ENCODE measurements around the gene TMEM229B. TPM values are rescaled to one million over a fixed set of nuclear protein-coding genes. Genes with fewer than 3 reads are reported as not detected.

TMEM229B gene
- total RNA-seq, 1 donor, result 8.2 TPM

DNA sequence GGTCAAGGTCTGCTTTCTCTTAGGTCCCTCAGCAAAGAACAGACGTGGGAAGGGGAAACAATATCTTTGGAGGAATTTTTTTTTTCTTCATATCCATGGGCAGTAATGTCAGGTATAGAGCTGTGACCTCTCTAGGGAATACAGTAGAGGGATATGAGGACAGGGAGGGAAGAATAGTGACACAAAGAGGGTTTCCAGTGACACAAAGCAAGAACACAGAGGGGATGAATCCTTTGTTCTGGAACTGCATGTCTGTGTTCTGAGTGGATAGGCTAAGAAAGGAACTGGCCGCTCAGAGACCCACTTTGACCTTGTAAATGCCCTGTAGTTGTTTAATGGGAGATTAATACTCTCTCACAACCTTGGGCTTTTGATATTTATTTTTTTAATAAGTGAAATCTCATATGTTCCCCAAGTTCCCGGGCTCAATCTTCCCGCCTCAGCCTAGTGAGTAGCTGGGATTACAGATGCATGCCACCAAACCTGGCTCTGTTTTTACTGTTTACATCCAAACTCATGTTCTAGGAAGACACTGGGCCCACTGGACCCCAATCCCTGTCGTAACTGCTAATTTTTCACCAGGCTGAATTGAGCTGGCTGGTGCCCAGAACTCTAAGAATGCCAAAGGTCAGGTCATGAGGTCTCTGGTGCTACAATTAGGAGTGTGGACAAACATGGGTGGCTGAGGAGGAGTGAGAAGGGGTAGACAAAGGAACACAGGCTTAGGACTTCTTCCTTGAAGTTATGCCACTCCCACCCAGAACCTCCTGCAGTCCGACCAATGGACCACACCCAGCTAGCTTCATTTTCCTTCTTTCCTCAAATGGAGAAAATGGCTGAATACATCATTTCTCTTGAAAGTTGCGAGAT is 35.5 kb upstream of the TMEM229B start:
- H3K9me3 ChIP-seq (ENCODE audit: low read depth, low read length), result no peaks in the 10 kb centered on the region
- H3K4me3 ChIP-seq (ENCODE audit: low read length), result no peak overlapping the region
- peaks cover 23% of the 10 kb centered on the region for H3K27me3 ChIP-seq (ENCODE audit: insufficient read depth, low read length)
- peaks cover 6% of the 10 kb centered on the region for H3K4me1 ChIP-seq (ENCODE audit: insufficient read depth, low read length)

DNA sequence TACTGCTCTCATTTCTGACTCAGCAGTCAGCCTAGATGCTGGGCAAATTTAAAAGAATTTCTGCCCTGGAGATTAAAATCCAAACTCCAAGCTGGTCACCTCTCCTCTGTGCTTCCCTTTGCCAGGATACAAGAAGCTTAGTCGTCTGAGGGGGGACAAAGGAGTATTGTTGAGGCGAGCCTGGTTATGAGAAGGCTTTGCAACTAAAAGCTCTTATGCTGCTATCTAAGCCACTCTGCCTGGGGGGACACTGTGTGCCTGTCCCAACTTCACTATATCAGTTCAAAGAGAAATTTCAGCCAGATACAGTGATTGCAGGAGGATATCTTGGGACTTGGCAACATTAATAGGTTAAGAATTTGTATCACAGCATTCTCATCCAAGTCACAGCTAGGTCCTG is 33.7 kb upstream of the TMEM229B start:
- H3K4me3 ChIP-seq (ENCODE audit: low read length), result no peak overlapping the region
- peaks cover 23% of the 10 kb centered on the region for H3K27me3 ChIP-seq (ENCODE audit: insufficient read depth, low read length)
- no peaks in the 10 kb centered on the region for H3K9me3 ChIP-seq (ENCODE audit: low read depth, low read length)
- peaks cover 6% of the 10 kb centered on the region for H3K4me1 ChIP-seq (ENCODE audit: insufficient read depth, low read length)

DNA sequence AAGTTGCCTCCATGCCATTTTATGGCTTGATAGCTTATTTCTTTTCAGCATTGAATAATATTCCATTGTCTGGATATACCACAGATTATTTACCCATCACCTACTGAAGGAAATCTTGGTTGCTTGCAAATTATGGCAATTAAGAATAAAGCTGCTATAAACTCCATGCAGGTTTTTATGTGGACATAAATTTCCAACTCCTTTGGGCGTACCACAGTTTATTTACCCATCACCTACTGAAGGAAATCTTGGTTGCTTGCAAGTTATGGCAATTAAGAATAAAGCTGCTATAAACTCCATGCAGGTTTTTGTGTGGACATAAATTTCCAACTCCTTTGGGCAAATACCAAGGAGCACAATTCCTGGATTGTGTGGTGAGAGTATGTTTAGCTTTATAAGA is 32.0 kb upstream of the TMEM229B start:
- no peaks in the 10 kb centered on the region for H3K9me3 ChIP-seq (ENCODE audit: low read depth, low read length)
- H3K27me3 ChIP-seq (ENCODE audit: insufficient read depth, low read length), result peaks cover 22% of the 10 kb centered on the region
- peaks cover 22% of the 10 kb centered on the region for H3K4me1 ChIP-seq (ENCODE audit: insufficient read depth, low read length)
- no peak overlapping the region for H3K4me3 ChIP-seq (ENCODE audit: low read length)

DNA sequence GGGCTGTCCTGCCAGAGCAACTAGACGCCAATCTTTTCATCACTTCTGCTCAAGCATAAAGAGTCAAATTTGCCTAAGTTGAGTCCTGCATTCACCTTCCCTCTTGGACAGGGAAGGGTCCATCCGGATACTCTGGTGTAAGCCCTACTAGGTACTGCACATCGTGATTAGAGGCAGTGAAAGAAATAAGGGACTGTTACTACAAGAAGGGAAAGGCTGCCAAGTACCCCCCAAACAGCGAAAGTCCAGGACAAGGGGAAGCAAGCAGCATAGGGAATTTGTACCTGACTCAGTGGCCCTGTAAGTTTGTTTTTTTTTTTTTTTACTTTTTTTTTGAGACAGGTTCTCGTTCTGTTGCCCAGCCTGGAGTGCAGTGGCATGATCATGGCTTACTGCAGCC is 30.9 kb upstream of the TMEM229B start:
- Histone ChIP-seq H3K27me3 (ENCODE audit: insufficient read depth, low read length) (peaks cover 14% of the 10 kb centered on the region), H3K4me3 (ENCODE audit: low read length) (no peak overlapping the region), H3K4me1 (ENCODE audit: insufficient read depth, low read length) (peaks cover 22% of the 10 kb centered on the region), H3K9me3 (ENCODE audit: low read depth, low read length) (no peaks in the 10 kb centered on the region)

DNA sequence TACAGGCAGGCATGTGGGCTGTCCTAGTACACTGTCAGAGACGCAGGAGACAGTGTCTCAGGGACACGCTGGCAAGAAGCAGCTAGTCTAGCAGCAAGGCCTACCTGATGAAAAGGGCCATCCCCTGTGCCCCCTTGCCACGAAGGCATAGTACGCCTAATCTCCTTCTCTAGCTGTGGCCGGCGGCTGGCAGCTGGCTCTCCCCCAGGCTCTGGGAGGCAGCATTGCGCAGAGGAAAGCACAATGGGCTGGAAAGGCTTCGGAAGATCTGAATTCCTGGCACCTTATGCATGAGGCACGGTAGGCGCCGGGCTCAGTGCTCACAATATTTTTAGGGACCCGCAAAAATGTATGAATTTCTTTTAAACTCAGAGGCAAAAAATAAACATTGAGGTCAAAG is 28.6 kb upstream of the TMEM229B start:
- Histone ChIP-seq H3K4me1 (ENCODE audit: insufficient read depth, low read length) (peaks cover 40% of the 10 kb centered on the region), H3K27me3 (ENCODE audit: insufficient read depth, low read length) (peaks cover 2% of the 10 kb centered on the region), H3K4me3 (ENCODE audit: low read length) (no peak overlapping the region), H3K9me3 (ENCODE audit: low read depth, low read length) (no peaks in the 10 kb centered on the region)

DNA sequence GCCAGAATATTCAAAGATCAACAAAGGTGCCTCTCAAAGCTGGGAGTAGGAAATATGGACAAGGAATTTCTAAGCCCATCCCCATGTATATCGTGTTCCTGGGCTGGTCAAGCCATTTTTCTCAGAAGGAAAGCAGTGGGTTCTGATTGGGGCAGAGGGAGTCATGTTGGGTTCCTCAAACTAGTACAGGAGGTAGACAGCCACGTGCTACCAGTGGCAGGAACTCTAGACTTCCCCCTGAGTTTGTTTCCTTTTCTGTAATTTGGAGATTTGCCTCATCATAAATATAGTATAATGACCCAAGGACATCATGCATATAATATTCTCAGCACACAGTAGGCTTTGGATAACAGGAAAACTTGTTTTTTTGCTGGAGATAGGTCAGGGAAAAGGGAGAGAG is 28.2 kb upstream of the TMEM229B start:
- Histone ChIP-seq H3K9me3 (ENCODE audit: low read depth, low read length) (no peaks in the 10 kb centered on the region), H3K27me3 (ENCODE audit: insufficient read depth, low read length) (peaks cover 2% of the 10 kb centered on the region), H3K4me1 (ENCODE audit: insufficient read depth, low read length) (peaks cover 40% of the 10 kb centered on the region), H3K4me3 (ENCODE audit: low read length) (no peak overlapping the region)

DNA sequence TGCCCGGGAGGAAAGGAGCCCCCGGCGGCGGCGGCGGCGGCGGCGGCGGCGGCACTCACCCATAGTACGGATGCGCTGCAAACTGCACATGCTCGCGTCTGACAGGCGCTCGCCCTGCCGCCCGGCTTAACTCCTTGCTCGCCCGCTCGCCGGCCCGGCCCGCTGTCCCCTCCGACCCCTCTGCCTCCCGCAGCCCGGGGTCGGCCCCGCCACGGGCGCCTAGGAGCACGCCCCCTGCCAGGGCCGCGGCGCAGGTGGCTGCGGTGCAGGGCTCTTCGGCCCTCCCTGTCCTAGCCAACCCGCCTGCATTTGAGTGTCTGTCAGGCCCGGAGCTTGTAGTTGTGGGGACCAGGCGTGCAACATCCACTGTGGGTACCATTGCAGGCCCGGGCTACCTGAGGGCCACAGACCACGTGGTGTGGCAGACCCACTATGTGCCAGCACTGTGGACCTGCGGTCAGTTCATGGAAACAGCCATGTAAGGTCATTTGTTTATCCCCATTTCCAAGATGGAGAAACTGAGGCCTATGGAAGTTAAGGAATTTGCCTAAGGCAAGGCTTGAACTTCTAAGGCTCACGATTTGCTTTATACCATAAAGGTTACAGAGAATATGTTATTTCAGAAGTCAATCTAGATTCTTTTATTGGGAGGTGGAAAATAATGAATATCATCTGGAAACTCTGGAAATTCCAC is 27.0 kb upstream of the TMEM229B start:
- Histone ChIP-seq H3K4me1 (ENCODE audit: insufficient read depth, low read length) (peaks cover 40% of the 10 kb centered on the region), H3K4me3 (ENCODE audit: low read length) (peak overlapping the region; percentile 70), H3K27me3 (ENCODE audit: insufficient read depth, low read length) (peaks cover 2% of the 10 kb centered on the region), H3K9me3 (ENCODE audit: low read depth, low read length) (no peaks in the 10 kb centered on the region)

DNA sequence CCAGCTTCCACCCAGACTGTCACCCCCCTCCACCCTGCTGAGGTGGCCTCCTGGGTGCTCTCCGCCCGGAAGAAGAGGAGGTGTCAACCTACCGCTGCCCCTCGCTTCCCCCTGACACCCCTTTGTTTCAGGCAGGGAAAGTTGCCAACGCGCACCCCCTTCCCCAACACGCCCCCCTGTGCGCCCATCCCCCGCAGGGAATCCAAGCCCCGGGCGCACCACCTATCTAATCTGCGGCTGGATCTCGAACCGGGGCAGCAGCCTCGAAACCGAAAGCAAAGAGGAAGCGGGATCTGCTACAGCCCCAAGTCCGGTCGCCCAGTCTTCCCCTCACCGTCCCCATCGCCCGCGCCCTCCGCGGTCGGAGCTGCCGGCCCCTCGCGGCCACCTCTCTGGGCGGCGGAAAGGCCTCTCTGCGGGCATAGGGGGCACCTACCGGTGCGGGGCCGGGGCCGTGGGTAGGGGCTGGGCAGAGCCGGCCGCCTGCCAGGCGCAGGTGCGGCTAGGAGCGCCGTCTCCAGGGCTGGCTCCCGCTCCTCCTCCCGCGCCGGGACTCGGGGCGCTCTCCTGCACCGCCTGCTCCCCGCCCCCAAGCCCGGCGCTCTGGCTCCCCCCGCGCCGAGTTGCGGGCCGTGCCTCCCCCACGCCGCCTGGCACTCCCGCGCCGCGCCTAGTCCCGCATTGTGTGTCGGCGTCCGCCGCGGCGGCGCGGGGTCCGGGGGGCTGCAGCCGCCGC is 26.3 kb upstream of the TMEM229B start:
- Histone ChIP-seq H3K4me1 (ENCODE audit: insufficient read depth, low read length) (peaks cover 40% of the 10 kb centered on the region), H3K27me3 (ENCODE audit: insufficient read depth, low read length) (peaks cover 2% of the 10 kb centered on the region), H3K9me3 (ENCODE audit: low read depth, low read length) (no peaks in the 10 kb centered on the region), H3K4me3 (ENCODE audit: low read length) (peak overlapping the region; percentile 70)

DNA sequence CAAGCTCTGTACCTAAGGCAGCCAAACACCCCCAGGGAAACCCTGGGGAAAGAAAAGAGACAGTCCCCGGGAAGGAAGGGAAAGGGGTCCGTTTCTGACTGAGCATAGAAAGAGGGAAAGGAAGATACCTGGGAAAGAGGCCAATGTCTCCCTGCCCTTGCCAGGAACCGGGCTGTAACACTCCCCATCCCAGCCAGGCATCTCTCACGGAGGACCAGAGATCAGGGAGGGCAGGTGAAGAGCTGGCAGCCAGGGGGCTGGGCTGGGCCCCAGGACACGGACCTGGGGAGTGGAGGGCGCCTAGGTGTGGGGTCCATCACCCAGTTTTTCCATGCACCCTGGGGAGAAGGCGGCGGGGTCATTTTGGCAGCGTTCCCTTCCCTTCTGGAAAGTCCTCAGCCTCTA is 25.7 kb upstream of the TMEM229B start:
- Histone ChIP-seq H3K4me1 (ENCODE audit: insufficient read depth, low read length) (peaks cover 40% of the 10 kb centered on the region), H3K27me3 (ENCODE audit: insufficient read depth, low read length) (no peaks in the 10 kb centered on the region), H3K4me3 (ENCODE audit: low read length) (peak overlapping the region; percentile 70), H3K9me3 (ENCODE audit: low read depth, low read length) (no peaks in the 10 kb centered on the region)

DNA sequence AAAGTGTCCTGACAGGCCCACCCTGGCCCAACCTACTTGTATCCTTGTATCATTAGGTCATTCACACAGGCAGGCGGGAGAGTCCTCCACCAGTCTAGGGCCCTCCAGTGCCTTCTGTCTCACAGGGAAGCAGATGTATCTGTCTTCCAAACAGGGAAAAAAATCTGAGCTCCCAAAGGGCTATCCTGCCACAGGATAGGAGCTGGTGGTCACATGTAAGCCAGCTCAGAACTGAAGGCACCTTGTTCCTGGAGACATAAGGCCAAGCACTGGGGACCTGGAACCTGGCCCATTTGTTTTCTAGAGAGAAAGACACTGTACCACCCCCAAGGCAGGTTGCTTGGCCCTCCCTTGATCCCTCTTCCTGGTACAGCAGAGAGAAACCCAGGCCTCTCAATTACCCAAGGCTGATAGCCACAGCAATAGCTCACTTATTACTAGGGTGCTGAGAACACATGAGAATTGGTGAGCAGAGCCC is 25.1 kb upstream of the TMEM229B start:
- Histone ChIP-seq H3K27me3 (ENCODE audit: insufficient read depth, low read length) (no peaks in the 10 kb centered on the region), H3K4me3 (ENCODE audit: low read length) (no peak overlapping the region), H3K9me3 (ENCODE audit: low read depth, low read length) (no peaks in the 10 kb centered on the region), H3K4me1 (ENCODE audit: insufficient read depth, low read length) (peaks cover 40% of the 10 kb centered on the region)

DNA sequence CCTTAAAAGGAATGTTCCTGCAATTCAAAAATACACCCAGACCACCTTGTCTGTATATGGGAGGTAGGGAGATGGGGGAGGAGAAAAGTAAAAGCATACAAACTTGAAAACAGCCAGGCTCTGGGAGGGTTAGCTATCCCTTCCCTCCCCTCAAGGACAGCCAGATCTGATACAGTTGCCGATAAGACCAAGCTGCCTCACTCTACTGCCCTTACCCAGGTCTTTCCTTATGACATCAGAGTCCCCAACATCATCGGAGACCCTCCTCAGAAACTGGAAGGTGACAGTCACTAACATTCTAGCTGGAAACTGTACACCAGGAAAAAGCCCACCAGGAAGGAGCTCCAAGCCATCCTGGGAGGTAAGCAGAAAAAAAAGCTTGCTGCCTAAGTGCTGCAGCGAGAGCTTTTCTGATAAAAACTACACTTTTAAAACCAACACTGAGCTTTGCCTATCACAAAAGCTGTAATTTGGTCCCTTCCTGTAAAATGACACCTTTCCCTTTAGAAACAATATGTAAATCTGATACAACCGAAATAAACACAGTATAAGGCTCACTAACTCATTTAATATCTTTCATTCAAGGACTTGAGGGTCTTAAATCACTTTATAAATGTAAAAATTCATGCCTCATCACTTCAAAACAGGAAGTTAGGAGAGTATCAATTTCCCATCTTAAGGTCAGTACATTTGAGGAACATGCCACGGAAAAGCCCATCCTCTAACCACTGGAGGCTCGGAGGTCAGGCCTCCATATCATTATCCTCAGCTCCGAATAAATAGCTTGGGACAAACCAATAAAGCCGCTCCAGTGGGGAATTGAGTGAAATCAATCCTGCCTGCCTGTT is 24.2 kb upstream of the TMEM229B start:
- Histone ChIP-seq H3K4me3 (ENCODE audit: low read length) (no peak overlapping the region), H3K4me1 (ENCODE audit: insufficient read depth, low read length) (peaks cover 40% of the 10 kb centered on the region), H3K9me3 (ENCODE audit: low read depth, low read length) (no peaks in the 10 kb centered on the region), H3K27me3 (ENCODE audit: insufficient read depth, low read length) (no peaks in the 10 kb centered on the region)

DNA sequence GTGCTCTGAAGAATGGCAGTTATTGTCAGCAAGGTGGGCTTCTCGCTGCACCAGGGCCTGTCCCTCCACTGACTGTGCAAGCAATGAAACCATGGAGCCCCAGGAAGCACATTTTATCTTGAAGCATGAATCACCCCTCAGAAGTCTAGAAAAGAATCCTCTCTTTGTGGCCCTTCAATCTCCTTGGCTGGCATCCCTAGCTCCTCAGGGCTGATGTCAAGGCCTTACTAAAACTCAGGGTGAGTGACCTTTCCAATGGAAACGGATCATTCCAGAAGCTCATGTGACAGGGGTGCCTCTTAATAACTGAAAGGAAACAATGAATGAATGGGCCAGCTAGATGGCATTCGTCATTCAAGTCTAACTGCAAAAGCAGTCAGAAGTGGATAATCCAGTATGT is 22.3 kb upstream of the TMEM229B start:
- H3K4me3 ChIP-seq (ENCODE audit: low read length), result no peak overlapping the region
- H3K9me3 ChIP-seq (ENCODE audit: low read depth, low read length), result no peaks in the 10 kb centered on the region
- peaks cover 28% of the 10 kb centered on the region for H3K4me1 ChIP-seq (ENCODE audit: insufficient read depth, low read length)
- no peaks in the 10 kb centered on the region for H3K27me3 ChIP-seq (ENCODE audit: insufficient read depth, low read length)

DNA sequence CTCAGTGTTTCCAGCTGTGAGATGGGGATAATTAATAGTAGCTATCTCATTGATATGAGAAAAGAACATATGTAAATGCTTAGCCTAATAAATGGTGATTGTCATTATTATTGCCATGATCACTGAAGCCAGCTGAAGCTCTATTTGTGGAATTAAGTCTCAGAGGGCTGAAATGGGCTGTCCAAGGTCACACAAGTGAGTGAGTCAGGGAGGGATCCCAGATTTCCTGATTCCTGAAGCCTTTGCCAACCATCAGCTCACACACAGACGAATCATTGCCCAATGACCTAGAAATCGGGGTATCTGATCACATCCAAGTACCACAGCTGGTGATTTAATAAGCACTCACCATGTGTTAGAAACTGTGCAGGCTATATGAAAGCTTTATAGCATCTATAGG is 21.6 kb upstream of the TMEM229B start:
- no peaks in the 10 kb centered on the region for H3K27me3 ChIP-seq (ENCODE audit: insufficient read depth, low read length)
- H3K4me1 ChIP-seq (ENCODE audit: insufficient read depth, low read length), result peaks cover 23% of the 10 kb centered on the region
- H3K4me3 ChIP-seq (ENCODE audit: low read length), result no peak overlapping the region
- no peaks in the 10 kb centered on the region for H3K9me3 ChIP-seq (ENCODE audit: low read depth, low read length)

DNA sequence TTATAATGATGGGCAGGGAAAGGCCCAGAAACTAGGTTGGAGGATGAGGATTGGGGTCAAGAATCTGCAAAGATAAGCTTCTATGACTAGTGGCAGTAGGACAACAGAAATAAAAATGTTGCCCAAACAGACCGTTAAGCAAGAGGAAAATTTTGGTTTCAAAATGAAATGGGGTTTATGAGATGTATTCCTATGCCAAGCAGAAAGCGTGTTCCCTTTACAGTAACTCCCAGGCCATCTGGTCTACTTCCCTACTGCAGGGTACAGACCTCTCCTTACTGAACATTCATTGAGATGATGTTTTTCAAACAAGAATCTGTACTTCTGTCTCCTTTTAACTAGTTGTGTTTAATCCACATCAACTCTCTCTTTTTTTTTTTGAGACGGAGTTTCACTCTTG is 20.4 kb upstream of the TMEM229B start:
- no peaks in the 10 kb centered on the region for H3K27me3 ChIP-seq (ENCODE audit: insufficient read depth, low read length)
- H3K9me3 ChIP-seq (ENCODE audit: low read depth, low read length), result no peaks in the 10 kb centered on the region
- H3K4me3 ChIP-seq (ENCODE audit: low read length), result no peak overlapping the region
- peaks cover 16% of the 10 kb centered on the region for H3K4me1 ChIP-seq (ENCODE audit: insufficient read depth, low read length)
